ENCODE measurements around the gene JARID2. TPM values are rescaled to one million over a fixed set of nuclear protein-coding genes. Genes with fewer than 3 reads are reported as not detected.

JARID2 gene
- total and polyA plus RNA-seq, 12 donors = 2.3 to 11.6 (median 8.7) TPM

GRCh38 chr6:15527838-15528617 lies 282.2 kb downstream of the JARID2 start:
- peaks cover 0 to 68% (median 12%) of the 10 kb centered on the region in 9 donors for H3K36me3 ChIP-seq
- intact Hi-C loops (cut with DNase I) = loop anchor here in 1 of 10 donors (5.0 kb wide), 1 partner anchor 74 kb away; no protein-coding TSS in a partner anchor

GRCh38 chr6:15528870-15529269 lies 283.0 kb downstream of the JARID2 start:
- Histone ChIP-seq H3K4me3 (no peak overlapping the region), H3K36me3 (peaks cover 0 to 60% (median 10%) of the 10 kb centered on the region in 9 donors), H3K27me3 (no peaks in the 10 kb centered on the region), H3K9me3 (peaks cover 0 to 9% (median 0%) of the 10 kb centered on the region in 11 donors), H3K4me1 (peaks cover 0 to 6% (median 0%) of the 10 kb centered on the region in 9 donors), H3K27ac (no peak overlapping the region)
- WGBS, 2 donors = 98 to 99% methylated on average over 9 of the region's 9 CpGs
- DNase-seq (no peak), ATAC-seq (no peak)
- intact Hi-C loops (cut with DNase I) = loop anchor here in 1 of 10 donors (5.0 kb wide), 1 partner anchor 73 kb away; no protein-coding TSS in a partner anchor
- TF ChIP-seq CTCF (IDR thresholded peaks at IDR 0.05) = no peak

More at GRCh38 chr6:15527838-15528617, 282.2 kb downstream of the JARID2 start:
- WGBS, 2 donors = 98% methylated on average over 12 of the region's 12 CpGs
- Histone ChIP-seq H3K27me3 (no peaks in the 10 kb centered on the region), H3K27ac (no peak overlapping the region), H3K4me3 (no peak overlapping the region), H3K9me3 (peaks cover 0 to 9% (median 0%) of the 10 kb centered on the region in 11 donors), H3K4me1 (peaks cover 0 to 11% (median 0%) of the 10 kb centered on the region in 9 donors)
- ATAC-seq = no peak
- DNase-seq = no peak
- no peak for TF ChIP-seq CTCF (IDR thresholded peaks at IDR 0.05)

- H3K9me3 ChIP-seq = peaks cover 0 to 9% (median 0%) of the 10 kb centered on the region in 11 donors
- TF ChIP-seq CTCF (IDR thresholded peaks at IDR 0.05) = no peak
- H3K36me3 ChIP-seq = peaks cover 0 to 51% (median 4%) of the 10 kb centered on the region in 9 donors
- H3K4me3 ChIP-seq = no peak overlapping the region
- H3K27me3 ChIP-seq = no peaks in the 10 kb centered on the region
- intact Hi-C loops (cut with DNase I) = no loop called here
- no peak overlapping the region for H3K27ac ChIP-seq
- H3K4me1 ChIP-seq = peaks cover 0 to 11% (median 1%) of the 10 kb centered on the region in 9 donors
- ATAC-seq (no peak), DNase-seq (no peak)
- 78 to 83% methylated on average over 10 of the region's 10 CpGs for WGBS, 2 donors
Observed at GRCh38 chr6:15530411-15530810, 284.5 kb downstream of the JARID2 start.

GRCh38 chr6:15531973-15532372 lies 286.1 kb downstream of the JARID2 start:
- Histone ChIP-seq H3K4me3 (no peak overlapping the region), H3K4me1 (peaks cover 0 to 25% (median 13%) of the 10 kb centered on the region in 9 donors), H3K9me3 (peaks cover 0 to 9% (median 0%) of the 10 kb centered on the region in 11 donors), H3K36me3 (peaks cover 0 to 45% (median 4%) of the 10 kb centered on the region in 9 donors), H3K27me3 (no peaks in the 10 kb centered on the region), H3K27ac (no peak overlapping the region)
- no peak for TF ChIP-seq CTCF (IDR thresholded peaks at IDR 0.05)
- 88 to 94% methylated on average over 7 of the region's 7 CpGs for WGBS, 2 donors
- no peak for ATAC-seq
- intact Hi-C loops (cut with DNase I) = no loop called here
- DNase-seq = no peak

All from heart right ventricle (tissue), 16 donors.